K562 (cell line): ENCODE results near the gene GAPVD1. TPM values are rescaled to one million over a fixed set of nuclear protein-coding genes. Genes with fewer than 3 reads are reported as not detected.

Experiments
- CREB3L1 ChIP-seq: fragments of 450-650 bp; IDR thresholded peaks from 2 replicates; pipeline ENCODE4 v1.6.1; 2014; ENCODE audit warnings: low read depth, mild to moderate bottlenecking, moderate library complexity, borderline replicate concordance
- FOXP1 ChIP-seq: sonication (generic); formaldehyde crosslinking; IDR thresholded peaks from 2 replicates; pipeline ENCODE4 v1.8.0; 2022; ENCODE audit warnings: mild to moderate bottlenecking, missing genetic modification reagents
- HDAC3 ChIP-seq: fragments of 450-650 bp; IDR thresholded peaks from 2 replicates; pipeline ENCODE4 v1.6.1; 2018; ENCODE audit warnings: borderline replicate concordance, mild to moderate bottlenecking, moderate library complexity; ENCODE audit not compliant: partially characterized antibody
- HOMEZ ChIP-seq: fragments of 250-450 bp; sonication (Bioruptor Pico); IDR thresholded peaks from 2 replicates; pipeline ENCODE4 v1.4.0; 2020; ENCODE audit warnings: mild to moderate bottlenecking, moderate library complexity
- MCM3 ChIP-seq: fragments of 450-650 bp; IDR thresholded peaks from 2 replicates; pipeline ENCODE4 v1.6.1; 2016
- NFATC3 ChIP-seq: fragments of 450-650 bp; IDR thresholded peaks from 2 replicates; pipeline ENCODE4 v1.6.1; 2017; ENCODE audit warnings: mild to moderate bottlenecking
- SIRT6 ChIP-seq: IDR thresholded peaks from one replicate; pipeline ENCODE4 v1.6.1; 2012; ENCODE audit warnings: low read depth, mild to moderate bottlenecking, control low read depth, inconsistent platforms, low read length, moderate library complexity
- TAF9B ChIP-seq: fragments of 450-650 bp; IDR thresholded peaks from 2 replicates; pipeline ENCODE4 v1.6.1; 2018; ENCODE audit warnings: mild to moderate bottlenecking; ENCODE audit not compliant: partially characterized antibody
- TRIM25 ChIP-seq: fragments of 450-650 bp; IDR thresholded peaks from 2 replicates; pipeline ENCODE4 v1.7.0; 2016; ENCODE audit warnings: borderline replicate concordance
- polyA plus RNA-seq, 8 experiments: library from polyadenylated mRNA; depleted of rRNA in 4 of 8; stranded (reverse) in 5 of 8; unstranded in 3 of 8; fragments of >200 nt; fragmentation: Nextera tagmentation in 2 of 8; fragmentation: Illumina TruSeq in 1 of 8; extraction: Ambion mirVana in 2 of 8; extraction: Trizol in 1 of 8; gene quantifications; 2 replicates each; pipeline versions ENCODE4 v1.2.1 to v1.2.3, GENCODE V29; 2011 to 2014; ENCODE audit warnings: inconsistent platforms in 1 of 8, missing spikeins in 1 of 8
- total RNA-seq, 7 experiments: library from RNA; depleted of rRNA in 6 of 7; stranded (reverse); fragments of >200 nt in 6 of 7; fragmentation: Illumina TruSeq in 2 of 7; extraction: Trizol in 2 of 7; gene quantifications; 2 replicates each; pipeline versions ENCODE4 v1.2.1 to v1.2.3, GENCODE V29; 2011 to 2021; ENCODE audit warnings: low replicate concordance in 1 of 7

The GAPVD1 gene
- total and polyA plus RNA-seq, 9 of the 15 experiments (the other 6 are each of a cell fraction or from before 2014, with no cell fraction given): 9.5 to 66.1 (median 45.5) TPM

GRCh38 chr9:125239631-125240597 is 21.7 kb upstream of the GAPVD1 start (continued):
- no peak for TF ChIP-seq CREB3L1
- TF ChIP-seq HDAC3: no peak
- TF ChIP-seq NFATC3: no peak
- TF ChIP-seq SIRT6: no peak
- no peak for TF ChIP-seq TRIM25
- no peak for TF ChIP-seq FOXP1
- TF ChIP-seq MCM3: no peak
- TF ChIP-seq HOMEZ (CRISPR knock-in tag): no peak
- TF ChIP-seq TAF9B: no peak
